ENCODE results near the gene RNF208. TPM values are rescaled to one million over a fixed set of nuclear protein-coding genes. Genes with fewer than 3 reads are reported as not detected.
A peak's percentile ranks its signal among the peaks of the same experiment; 100 is the strongest.

The RNF208 gene
- total RNA-seq, 1 donor from 2014 or later = 0.77 TPM

GRCh38 chr9:137228506-137228967, 6.5 kb upstream of the RNF208 start:
- Histone ChIP-seq H3K9me3 (ENCODE audit: low read depth) (no peaks in the 10 kb centered on the region), H3K27me3 (no peaks in the 10 kb centered on the region), H3K27ac (no peak overlapping the region), H3K4me3 (no peak overlapping the region), H3K4me1 (no peaks in the 10 kb centered on the region), H4K20me1 (ENCODE audit: low read depth) (no peaks in the 10 kb centered on the region), H3K4me2 (no peak overlapping the region), H2AFZ (replicated peaks) (no peak overlapping the region), H3K36me3 (no peaks in the 10 kb centered on the region), H3K79me2 (ENCODE audit: low read depth) (no peaks in the 10 kb centered on the region), H3K9ac (no peak overlapping the region), H3F3A (ENCODE audit: low read depth) (no peaks in the 10 kb centered on the region)
- no peaks in the 10 kb centered on the region for H3K36me3 Mint-ChIP-seq
- H3K4me3 Mint-ChIP-seq = no peak overlapping the region
- H3K9me3 Mint-ChIP-seq = no peaks in the 10 kb centered on the region
- H3K4me1 Mint-ChIP-seq = peaks cover 3% of the 10 kb centered on the region
- peaks cover 6% of the 10 kb centered on the region for H3K27me3 Mint-ChIP-seq (ENCODE audit: insufficient read depth, low read depth)
- TF ChIP-seq EZH2 (IDR thresholded peaks at IDR 0.05) = no peak
- TF ChIP-seq EZH2phosphoT487 (IDR thresholded peaks at IDR 0.05) = no peak
- TF ChIP-seq CTCF (IDR thresholded peaks at IDR 0.05) = no peak
- DNase-seq (ENCODE audit: low spot score) = no peak
- no peak overlapping the region for H3K27ac Mint-ChIP-seq

GRCh38 chr9:137227853-137228505, 5.9 kb upstream of the RNF208 start:
- no peak overlapping the region for H3K9ac ChIP-seq
- H3K4me3 Mint-ChIP-seq = no peak overlapping the region
- no peak overlapping the region for H3K4me2 ChIP-seq
- H3K27me3 ChIP-seq = peaks cover 2% of the 10 kb centered on the region
- no peaks in the 10 kb centered on the region for H3K36me3 ChIP-seq
- H4K20me1 ChIP-seq (ENCODE audit: low read depth) = no peaks in the 10 kb centered on the region
- TF ChIP-seq EZH2 (IDR thresholded peaks at IDR 0.05) (no peak), CTCF (IDR thresholded peaks at IDR 0.05) (no peak), EZH2phosphoT487 (IDR thresholded peaks at IDR 0.05) (no peak)
- H3K4me3 ChIP-seq = no peak overlapping the region
- H3K27ac ChIP-seq = no peak overlapping the region
- no peak overlapping the region for H3K27ac Mint-ChIP-seq
- H3K9me3 Mint-ChIP-seq = no peaks in the 10 kb centered on the region
- H3K4me1 ChIP-seq = peaks cover 1% of the 10 kb centered on the region
- no peaks in the 10 kb centered on the region for H3K36me3 Mint-ChIP-seq
- DNase-seq (ENCODE audit: low spot score) = no peak
- H2AFZ ChIP-seq (replicated peaks) = no peak overlapping the region
- H3F3A ChIP-seq (ENCODE audit: low read depth) = peaks cover 5% of the 10 kb centered on the region
- H3K4me1 Mint-ChIP-seq = peaks cover 3% of the 10 kb centered on the region
- peaks cover 6% of the 10 kb centered on the region for H3K27me3 Mint-ChIP-seq (ENCODE audit: insufficient read depth, low read depth)
- H3K79me2 ChIP-seq (ENCODE audit: low read depth) = no peaks in the 10 kb centered on the region
- H3K9me3 ChIP-seq (ENCODE audit: low read depth) = no peaks in the 10 kb centered on the region

GRCh38 chr9:137227054-137227852, 5.2 kb upstream of the RNF208 start, which contains the start of gene RNF224:
Gene RNF224, plus strand, starts transcription at chr9:137227502. Its CDS starts 834 bp downstream, at chr9:137228336.
- Histone ChIP-seq H3K27ac (no peak within 1 kb of the TSS), H4K20me1 (ENCODE audit: low read depth) (no peaks in the 10 kb centered on the region), H3K4me1 (peaks cover 9% of the 10 kb centered on the region), H3K9me3 (ENCODE audit: low read depth) (no peaks in the 10 kb centered on the region), H3K4me2 (no peak within 1 kb of the TSS), H3K79me2 (ENCODE audit: low read depth) (no peaks in the 10 kb centered on the region), H2AFZ (replicated peaks) (no peak within 1 kb of the TSS), H3K36me3 (no peaks in the 10 kb centered on the region), H3K4me3 (no peak within 1 kb of the TSS), H3F3A (ENCODE audit: low read depth) (peaks cover 12% of the 10 kb centered on the region), H3K27me3 (peaks cover 10% of the 10 kb centered on the region), H3K9ac (no peak within 1 kb of the TSS)
- TF ChIP-seq EZH2phosphoT487 (IDR thresholded peaks at IDR 0.05) (no peak), EZH2 (IDR thresholded peaks at IDR 0.05) (no peak), CTCF (IDR thresholded peaks at IDR 0.05) (peak; percentile 91)
- DNase-seq (ENCODE audit: low spot score) = peak; percentile 93
- H3K4me3 Mint-ChIP-seq = peak within 1 kb of the TSS; percentile 55
- peaks cover 3% of the 10 kb centered on the region for H3K4me1 Mint-ChIP-seq
- peaks cover 6% of the 10 kb centered on the region for H3K27me3 Mint-ChIP-seq (ENCODE audit: insufficient read depth, low read depth)
- no peaks in the 10 kb centered on the region for H3K36me3 Mint-ChIP-seq
- H3K9me3 Mint-ChIP-seq = no peaks in the 10 kb centered on the region
- H3K27ac Mint-ChIP-seq = no peak within 1 kb of the TSS
